Measurements from ENCODE around the gene CDKN2A.

The CDKN2A gene

GRCh38 chr9:21941337-21941995 lies 52.7 kb downstream of the CDKN2A start:
- DNase-seq (ENCODE audit: low spot score), result no peak
- no peak overlapping the region for H3K27ac ChIP-seq
- no peak for TF ChIP-seq CTCF (IDR thresholded peaks at IDR 0.05)

DNA sequence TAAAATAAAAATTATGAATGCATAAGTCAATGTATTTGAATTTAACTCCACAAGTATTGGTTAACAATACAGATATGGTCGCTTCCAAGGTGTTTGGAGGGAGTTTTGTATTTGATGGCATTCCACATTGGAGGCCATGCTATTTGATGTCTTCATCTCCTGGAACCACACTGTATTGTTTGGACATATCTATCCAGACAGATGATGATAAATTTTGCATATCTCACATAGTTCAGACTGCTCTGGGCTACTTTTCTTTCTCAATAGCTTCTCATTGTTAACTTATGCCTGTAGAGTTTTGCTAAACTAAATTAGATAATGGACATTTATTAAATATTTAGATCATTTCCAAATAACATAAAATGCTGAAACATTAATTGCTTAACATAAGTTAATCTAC lies 58.0 kb downstream of the CDKN2A start:
- Histone ChIP-seq H3K4me3 (no peak overlapping the region), H3K27ac (no peak overlapping the region)
- no peak for TF ChIP-seq CTCF (IDR thresholded peaks at IDR 0.05)
- DNase-seq (ENCODE audit: low spot score), result no peak

More at GRCh38 chr9:21941337-21941995, 52.7 kb downstream of the CDKN2A start:
- H3K4me3 ChIP-seq, result no peak overlapping the region

- Histone ChIP-seq H3K4me3 (no peak overlapping the region), H3K27ac (no peak overlapping the region)
- no peak for TF ChIP-seq CTCF (IDR thresholded peaks at IDR 0.05)
- no peak for DNase-seq (ENCODE audit: low spot score)
Observed at GRCh38 chr9:21935631-21936030, 58.6 kb downstream of the CDKN2A start.

GRCh38 chr9:21933865-21934264 lies 60.3 kb downstream of the CDKN2A start:
- DNase-seq (ENCODE audit: low spot score), result no peak
- Histone ChIP-seq H3K27ac (no peak overlapping the region), H3K4me3 (no peak overlapping the region)
- no peak for TF ChIP-seq CTCF (IDR thresholded peaks at IDR 0.05)

DNA sequence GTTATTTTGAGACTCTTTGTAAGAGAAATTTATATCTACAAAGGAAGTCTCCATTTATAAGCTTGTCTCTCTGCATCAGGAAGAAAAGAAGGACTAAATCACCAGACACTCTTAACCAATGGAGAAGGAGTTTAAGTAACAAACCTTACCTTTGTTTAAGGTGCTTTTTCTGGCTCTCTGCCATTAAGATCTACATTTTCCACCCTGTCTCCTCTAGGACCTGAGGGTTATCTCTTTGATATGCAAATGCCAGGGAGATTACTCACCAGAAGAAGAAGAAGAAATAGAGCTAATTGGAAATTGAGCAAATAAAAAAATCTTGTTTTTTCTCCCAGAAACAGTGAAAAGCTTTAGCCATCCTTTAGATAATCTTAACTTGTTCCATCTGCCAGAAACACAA lies 60.9 kb downstream of the CDKN2A start:
- no peak for DNase-seq (ENCODE audit: low spot score)
- no peak overlapping the region for H3K27ac ChIP-seq
- no peak for TF ChIP-seq CTCF (IDR thresholded peaks at IDR 0.05)

GRCh38 chr9:21931428-21931827 lies 62.8 kb downstream of the CDKN2A start:
- H3K4me3 ChIP-seq, result no peak overlapping the region
- TF ChIP-seq CTCF (IDR thresholded peaks at IDR 0.05), result no peak
- H3K27ac ChIP-seq, result no peak overlapping the region
- DNase-seq (ENCODE audit: low spot score), result no peak

More for the DNA sequence above, 60.9 kb downstream of the CDKN2A start:
- H3K4me3 ChIP-seq, result no peak overlapping the region

DNA sequence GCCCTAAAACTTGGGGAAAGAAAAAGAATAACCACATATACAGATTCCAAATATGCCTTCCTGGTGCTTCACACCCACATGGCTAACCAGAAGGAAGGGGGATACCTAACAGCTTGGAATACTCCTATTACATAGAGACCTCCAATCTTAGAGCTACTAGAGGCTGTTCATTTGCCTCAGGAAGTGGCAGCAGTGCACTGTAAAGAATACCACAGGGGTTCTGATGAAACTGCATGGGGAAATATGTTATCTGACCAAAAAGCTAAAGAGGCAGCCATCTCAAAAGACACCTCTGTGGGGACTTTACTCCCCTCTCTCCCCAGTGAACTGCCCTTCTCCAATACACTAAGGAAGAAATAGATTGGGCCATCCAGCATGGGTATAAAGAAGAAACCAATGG lies 66.4 kb downstream of the CDKN2A start:
- no peak for TF ChIP-seq CTCF (IDR thresholded peaks at IDR 0.05)
- no peak for DNase-seq (ENCODE audit: low spot score)
- Histone ChIP-seq H3K27ac (no peak overlapping the region), H3K4me3 (no peak overlapping the region)

All from coronary artery (tissue), 2 donors.